ENCODE measurements around the gene DPF1. TPM values are rescaled to one million over a fixed set of nuclear protein-coding genes. Genes with fewer than 3 reads are reported as not detected.
A peak's percentile ranks its signal among the peaks of the same experiment; 100 is the strongest.

Gene DPF1
- total and polyA plus RNA-seq, 10 of the 15 experiments (the other 5 are each of a cell fraction or from before 2014, with no cell fraction given) = 0.11 to 4.3 (median 2.4) TPM

DNA sequence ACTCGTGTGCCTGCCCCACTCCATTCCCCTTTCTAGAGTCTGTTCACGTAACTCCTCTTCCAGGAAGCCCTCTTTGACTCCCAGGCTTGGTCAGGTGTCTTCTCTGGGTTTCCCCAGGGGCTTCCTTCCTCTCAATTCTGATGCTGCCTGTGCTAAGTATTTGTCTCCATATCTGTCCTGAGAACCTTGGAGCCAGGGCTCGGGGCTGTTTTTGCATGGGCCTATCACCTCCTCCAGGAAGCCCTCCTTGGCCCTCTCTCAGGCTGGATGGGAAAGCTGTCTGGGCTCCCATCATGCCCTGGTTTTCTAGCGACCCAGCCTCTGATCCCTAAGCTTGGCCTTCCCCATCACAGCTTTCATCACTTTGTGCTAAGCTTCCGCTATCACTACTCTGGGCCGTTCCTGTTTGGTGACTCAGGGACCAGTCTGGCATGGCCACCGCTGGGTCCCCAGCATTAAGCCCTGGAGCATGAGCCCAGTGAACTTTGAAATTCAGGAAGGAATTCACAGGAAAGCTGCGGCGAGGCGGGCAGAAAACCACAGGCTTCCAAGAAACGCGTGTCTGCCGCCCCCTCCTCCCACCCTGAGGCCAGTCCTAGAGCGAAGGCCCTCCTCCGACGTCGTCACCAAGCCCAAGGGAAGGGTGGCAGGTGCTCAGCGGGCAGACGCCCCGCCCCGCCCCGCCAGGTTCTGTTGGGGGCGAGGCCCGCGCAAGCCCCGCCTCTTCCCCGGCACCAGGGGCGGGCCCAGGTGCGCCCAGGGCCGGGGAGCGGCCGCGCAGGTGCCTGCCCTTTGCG is 39.9 kb upstream of the DPF1 start:
- intact Hi-C loops (cut with micrococcal nuclease; ENCODE audit: unreplicated experiment) (no loop called here), in situ Hi-C loops (cut with MboI) (no loop called here)
- H3K9ac ChIP-seq (ENCODE audit: control insufficient read depth, insufficient read depth, low read length) = peak overlapping the region; percentile 48; the same call in 1 of the 2 replicates
- peak overlapping the region; percentile 88 for H2AFZ ChIP-seq (ENCODE audit: control insufficient read depth, low read depth, low read length)
- POLR2A ChIA-PET = interaction anchor here (0.6 kb wide), 2 partner anchors 49 to 1321 kb away, joined by 3 to 5 read pairs; no protein-coding TSS in a partner anchor
- SMC1A ChIA-PET (ENCODE audit: uncharacterized antibody, unreplicated experiment) = interaction anchor here (0.5 kb wide), 1 partner anchor 130 kb away, joined by 3 read pairs; no protein-coding TSS in a partner anchor
- H3K27me3 ChIP-seq (replicated peaks in 1 of 2; ENCODE audit: control insufficient read depth in 2 of 2, insufficient read depth in 2 of 2, low read length in 1 of 2) = peaks cover 0 to 2% of the 10 kb centered on the region in 2 experiments; a peak in 2 of 4 replicates
- H3K36me3 ChIP-seq (ENCODE audit: control insufficient read depth in 2 of 2, insufficient read depth in 2 of 2, low read length in 1 of 2) = no peaks in the 10 kb centered on the region
- peak overlapping the region; percentile 62; the same call in 1 of the 2 replicates for H3K4me3 ChIP-seq
- BruUV-seq (replicated peaks) = no TSS peak
- peaks cover 9% of the 10 kb centered on the region for H3K4me1 ChIP-seq (ENCODE audit: control insufficient read depth, insufficient read depth, low read length)
- RAD21 ChIA-PET (ENCODE audit: unreplicated experiment) = interaction anchor here (1.3 kb wide), 1 partner anchor 110 kb away, joined by 4 read pairs; the partner anchor contains the start of gene PSMD8
- no peak for FAIRE-seq
- ATAC-seq = peak; percentile 83
- no peaks in the 10 kb centered on the region for H4K20me1 ChIP-seq (ENCODE audit: control insufficient read depth, insufficient read depth)
- no peaks in the 10 kb centered on the region for H3K79me2 ChIP-seq (ENCODE audit: control insufficient read depth, insufficient read depth, low read length)
- no peaks in the 10 kb centered on the region for H3K9me3 ChIP-seq (replicated peaks; ENCODE audit: control insufficient read depth, insufficient read depth, low read length)
- CTCF ChIA-PET = no interaction called here
- peak overlapping the region; percentile 97 for H3K4me2 ChIP-seq (ENCODE audit: control insufficient read depth, insufficient read depth)
- WGBS (ENCODE audit: insufficient coverage, insufficient replicate concordance, low lambda C conversion rate, missing lambda C conversion rate) = 5% methylated on average over 25 of the region's 34 CpGs
- DNase-seq (ENCODE audit: low read depth, low spot score) = no peak
- no peak overlapping the region for H3K27ac ChIP-seq (ENCODE audit: control insufficient read depth, insufficient read depth)
- TF ChIP-seq SMARCA5 (IDR thresholded peaks at IDR 0.05) (no peak), SRF (IDR thresholded peaks at IDR 0.05; ENCODE audit: low read depth in 2 of 2, low read length in 2 of 2) (no peak), IKZF1 (conservative IDR thresholded peaks at IDR 0.05) (0 out of 2 replicates have a peak, but pooled peaks have one; percentile 33), TCF7 (IDR thresholded peaks at IDR 0.05; ENCODE audit: borderline replicate concordance) (no peak), CREB1 (IDR thresholded peaks at IDR 0.05; ENCODE audit: low read depth) (no peak), NRF1 (conservative IDR thresholded peaks at IDR 0.05; ENCODE audit: low read depth, low read length) (no peak)
- TF ChIP-seq, protein P1, sequence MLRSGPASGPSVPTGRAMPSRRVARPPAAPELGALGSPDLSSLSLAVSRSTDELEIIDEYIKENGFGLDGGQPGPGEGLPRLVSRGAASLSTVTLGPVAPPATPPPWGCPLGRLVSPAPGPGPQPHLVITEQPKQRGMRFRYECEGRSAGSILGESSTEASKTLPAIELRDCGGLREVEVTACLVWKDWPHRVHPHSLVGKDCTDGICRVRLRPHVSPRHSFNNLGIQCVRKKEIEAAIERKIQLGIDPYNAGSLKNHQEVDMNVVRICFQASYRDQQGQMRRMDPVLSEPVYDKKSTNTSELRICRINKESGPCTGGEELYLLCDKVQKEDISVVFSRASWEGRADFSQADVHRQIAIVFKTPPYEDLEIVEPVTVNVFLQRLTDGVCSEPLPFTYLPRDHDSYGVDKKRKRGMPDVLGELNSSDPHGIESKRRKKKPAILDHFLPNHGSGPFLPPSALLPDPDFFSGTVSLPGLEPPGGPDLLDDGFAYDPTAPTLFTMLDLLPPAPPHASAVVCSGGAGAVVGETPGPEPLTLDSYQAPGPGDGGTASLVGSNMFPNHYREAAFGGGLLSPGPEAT (IDR thresholded peaks at IDR 0.05; ENCODE audit: low read depth) = no peak
- TF ChIP-seq, protein P2, sequence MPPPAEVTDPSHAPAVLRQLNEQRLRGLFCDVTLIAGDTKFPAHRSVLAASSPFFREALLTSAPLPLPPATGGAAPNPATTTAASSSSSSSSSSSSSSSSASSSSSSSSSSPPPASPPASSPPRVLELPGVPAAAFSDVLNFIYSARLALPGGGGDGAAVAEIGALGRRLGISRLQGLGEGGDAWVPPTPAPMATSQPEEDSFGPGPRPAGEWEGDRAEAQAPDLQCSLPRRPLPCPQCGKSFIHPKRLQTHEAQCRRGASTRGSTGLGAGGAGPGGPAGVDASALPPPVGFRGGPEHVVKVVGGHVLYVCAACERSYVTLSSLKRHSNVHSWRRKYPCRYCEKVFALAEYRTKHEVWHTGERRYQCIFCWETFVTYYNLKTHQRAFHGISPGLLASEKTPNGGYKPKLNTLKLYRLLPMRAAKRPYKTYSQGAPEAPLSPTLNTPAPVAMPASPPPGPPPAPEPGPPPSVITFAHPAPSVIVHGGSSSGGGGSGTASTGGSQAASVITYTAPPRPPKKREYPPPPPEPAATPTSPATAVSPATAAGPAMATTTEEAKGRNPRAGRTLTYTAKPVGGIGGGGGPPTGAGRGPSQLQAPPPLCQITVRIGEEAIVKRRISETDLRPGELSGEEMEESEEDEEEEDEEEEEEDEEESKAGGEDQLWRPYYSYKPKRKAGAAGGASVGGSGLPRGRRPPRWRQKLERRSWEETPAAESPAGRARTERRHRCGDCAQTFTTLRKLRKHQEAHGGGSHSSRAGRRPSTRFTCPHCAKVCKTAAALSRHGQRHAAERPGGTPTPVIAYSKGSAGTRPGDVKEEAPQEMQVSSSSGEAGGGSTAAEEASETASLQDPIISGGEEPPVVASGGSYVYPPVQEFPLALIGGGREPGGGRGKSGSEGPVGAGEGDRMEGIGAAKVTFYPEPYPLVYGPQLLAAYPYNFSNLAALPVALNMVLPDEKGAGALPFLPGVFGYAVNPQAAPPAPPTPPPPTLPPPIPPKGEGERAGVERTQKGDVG (CRISPR knock-in tag; IDR thresholded peaks at IDR 0.05) = no peak
- TF ChIP-seq, protein P3, sequence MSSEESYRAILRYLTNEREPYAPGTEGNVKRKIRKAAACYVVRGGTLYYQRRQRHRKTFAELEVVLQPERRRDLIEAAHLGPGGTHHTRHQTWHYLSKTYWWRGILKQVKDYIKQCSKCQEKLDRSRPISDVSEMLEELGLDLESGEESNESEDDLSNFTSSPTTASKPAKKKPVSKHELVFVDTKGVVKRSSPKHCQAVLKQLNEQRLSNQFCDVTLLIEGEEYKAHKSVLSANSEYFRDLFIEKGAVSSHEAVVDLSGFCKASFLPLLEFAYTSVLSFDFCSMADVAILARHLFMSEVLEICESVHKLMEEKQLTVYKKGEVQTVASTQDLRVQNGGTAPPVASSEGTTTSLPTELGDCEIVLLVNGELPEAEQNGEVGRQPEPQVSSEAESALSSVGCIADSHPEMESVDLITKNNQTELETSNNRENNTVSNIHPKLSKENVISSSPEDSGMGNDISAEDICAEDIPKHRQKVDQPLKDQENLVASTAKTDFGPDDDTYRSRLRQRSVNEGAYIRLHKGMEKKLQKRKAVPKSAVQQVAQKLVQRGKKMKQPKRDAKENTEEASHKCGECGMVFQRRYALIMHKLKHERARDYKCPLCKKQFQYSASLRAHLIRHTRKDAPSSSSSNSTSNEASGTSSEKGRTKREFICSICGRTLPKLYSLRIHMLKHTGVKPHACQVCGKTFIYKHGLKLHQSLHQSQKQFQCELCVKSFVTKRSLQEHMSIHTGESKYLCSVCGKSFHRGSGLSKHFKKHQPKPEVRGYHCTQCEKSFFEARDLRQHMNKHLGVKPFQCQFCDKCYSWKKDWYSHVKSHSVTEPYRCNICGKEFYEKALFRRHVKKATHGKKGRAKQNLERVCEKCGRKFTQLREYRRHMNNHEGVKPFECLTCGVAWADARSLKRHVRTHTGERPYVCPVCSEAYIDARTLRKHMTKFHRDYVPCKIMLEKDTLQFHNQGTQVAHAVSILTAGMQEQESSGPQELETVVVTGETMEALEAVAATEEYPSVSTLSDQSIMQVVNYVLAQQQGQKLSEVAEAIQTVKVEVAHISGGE (CRISPR knock-in tag; IDR thresholded peaks at IDR 0.05) = no peak
